ENCODE data around the gene FN3KRP.

The FN3KRP gene

GRCh38 chr17:82683534-82683933 is 33.0 kb upstream of the FN3KRP start:
- TF ChIP-seq, protein P1, sequence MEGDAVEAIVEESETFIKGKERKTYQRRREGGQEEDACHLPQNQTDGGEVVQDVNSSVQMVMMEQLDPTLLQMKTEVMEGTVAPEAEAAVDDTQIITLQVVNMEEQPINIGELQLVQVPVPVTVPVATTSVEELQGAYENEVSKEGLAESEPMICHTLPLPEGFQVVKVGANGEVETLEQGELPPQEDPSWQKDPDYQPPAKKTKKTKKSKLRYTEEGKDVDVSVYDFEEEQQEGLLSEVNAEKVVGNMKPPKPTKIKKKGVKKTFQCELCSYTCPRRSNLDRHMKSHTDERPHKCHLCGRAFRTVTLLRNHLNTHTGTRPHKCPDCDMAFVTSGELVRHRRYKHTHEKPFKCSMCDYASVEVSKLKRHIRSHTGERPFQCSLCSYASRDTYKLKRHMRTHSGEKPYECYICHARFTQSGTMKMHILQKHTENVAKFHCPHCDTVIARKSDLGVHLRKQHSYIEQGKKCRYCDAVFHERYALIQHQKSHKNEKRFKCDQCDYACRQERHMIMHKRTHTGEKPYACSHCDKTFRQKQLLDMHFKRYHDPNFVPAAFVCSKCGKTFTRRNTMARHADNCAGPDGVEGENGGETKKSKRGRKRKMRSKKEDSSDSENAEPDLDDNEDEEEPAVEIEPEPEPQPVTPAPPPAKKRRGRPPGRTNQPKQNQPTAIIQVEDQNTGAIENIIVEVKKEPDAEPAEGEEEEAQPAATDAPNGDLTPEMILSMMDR (IDR thresholded peaks at IDR 0.05), result no peak

GRCh38 chr17:82684228-82684841 is 32.2 kb upstream of the FN3KRP start:
- TF ChIP-seq, protein P1 (IDR thresholded peaks at IDR 0.05), result no peak

- TF ChIP-seq, protein P1 (IDR thresholded peaks at IDR 0.05), result no peak
These were observed 31.2 kb upstream of the FN3KRP start for GRCh38 chr17:82685291-82685690.

- TF ChIP-seq, protein P1 (IDR thresholded peaks at IDR 0.05), result no peak
These were observed 29.9 kb upstream of the FN3KRP start for GRCh38 chr17:82686366-82687324.

DNA sequence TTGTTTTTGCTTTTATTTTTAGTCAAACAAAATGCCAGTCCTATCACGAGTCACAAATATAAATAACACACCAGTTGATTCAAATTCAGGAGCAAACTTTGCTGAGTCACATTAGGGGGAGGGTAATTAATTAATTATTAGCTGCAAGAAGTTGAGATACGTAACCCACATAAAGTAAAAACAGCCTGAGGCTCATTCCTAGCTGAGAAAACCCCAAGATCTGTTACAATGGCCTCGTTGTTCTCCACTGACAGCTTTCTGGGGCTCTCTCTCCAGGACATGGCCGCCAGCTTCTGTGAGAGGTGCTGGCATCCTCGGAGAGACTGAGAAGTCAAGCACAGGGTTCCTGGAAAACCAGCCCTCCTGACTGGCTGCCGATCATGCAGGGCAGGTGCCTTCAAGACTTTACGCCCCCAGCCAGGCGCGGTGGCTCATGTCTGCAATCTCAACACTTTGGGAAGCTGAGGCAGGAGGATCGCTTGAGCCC is 29.1 kb upstream of the FN3KRP start:
- TF ChIP-seq, protein P1 (IDR thresholded peaks at IDR 0.05), result no peak

DNA sequence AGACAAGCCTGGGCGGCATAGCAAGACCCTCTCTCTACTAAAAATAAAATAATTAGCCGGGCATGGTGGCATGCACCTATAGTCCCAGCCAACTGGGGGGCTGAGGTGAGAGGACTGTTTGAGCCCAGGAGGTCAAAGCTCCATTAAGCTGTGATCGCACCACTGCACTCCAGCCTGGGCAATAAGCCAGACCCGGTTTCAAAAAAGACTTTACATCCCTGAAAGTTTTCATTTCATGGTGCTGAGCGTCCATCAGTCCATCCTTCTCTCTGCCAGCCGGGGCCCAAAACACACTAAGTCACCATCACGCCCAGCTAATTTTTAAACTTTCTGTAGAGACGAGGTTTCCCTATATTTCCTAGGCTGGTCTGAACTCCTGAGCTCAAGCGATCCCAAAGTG is 28.6 kb upstream of the FN3KRP start:
- TF ChIP-seq, protein P1 (IDR thresholded peaks at IDR 0.05), result no peak

- TF ChIP-seq, protein P1 (IDR thresholded peaks at IDR 0.05), result no peak
These were observed 27.4 kb upstream of the FN3KRP start for GRCh38 chr17:82689077-82689476.

Measured in LNCAP (cell line).